Right ventricle myocardium inferior (tissue), 1 donor: ENCODE data around the gene PDE11A. TPM values are rescaled to one million over a fixed set of nuclear protein-coding genes. Genes with fewer than 3 reads are reported as not detected.
"Not testable (repeated sequence)": the region's sequence is repeated elsewhere in the genome, so short reads cannot be mapped to it uniquely, and the experiment has no call there.

ENCODE experiments used
- ATAC-seq: fragments of 200-7000 bp; cut with Tn5 transposase; one replicate; pipeline ENCODE4 v1.9.1; 2020; ENCODE audit warnings: mild to moderate bottlenecking, moderate library complexity
- DNase-seq: peaks from one replicate; pipeline ENCODE4 v3.0.0; 2021; ENCODE audit errors: missing footprints
- intact Hi-C: fragments of 100-400 bp; cut with DNase I; formaldehyde crosslinking; loops from one replicate; pipeline ENCODE4 v1.11.0; 2022
- total RNA-seq: library from RNA; stranded (reverse); fragmentation: NEBNext Ultra II Directional; extraction: Animal tissue kit (Norgen Biotek cat#: 25700); gene quantifications from one replicate; pipeline ENCODE4 v1.2.1, GENCODE V29; 2021
- donor health status: DM: no; HTN: yes; CAD: no; lungs with severe emphysema.

PDE11A gene
- total RNA-seq, 1 donor from 2014 or later, result 4.4 TPM

DNA sequence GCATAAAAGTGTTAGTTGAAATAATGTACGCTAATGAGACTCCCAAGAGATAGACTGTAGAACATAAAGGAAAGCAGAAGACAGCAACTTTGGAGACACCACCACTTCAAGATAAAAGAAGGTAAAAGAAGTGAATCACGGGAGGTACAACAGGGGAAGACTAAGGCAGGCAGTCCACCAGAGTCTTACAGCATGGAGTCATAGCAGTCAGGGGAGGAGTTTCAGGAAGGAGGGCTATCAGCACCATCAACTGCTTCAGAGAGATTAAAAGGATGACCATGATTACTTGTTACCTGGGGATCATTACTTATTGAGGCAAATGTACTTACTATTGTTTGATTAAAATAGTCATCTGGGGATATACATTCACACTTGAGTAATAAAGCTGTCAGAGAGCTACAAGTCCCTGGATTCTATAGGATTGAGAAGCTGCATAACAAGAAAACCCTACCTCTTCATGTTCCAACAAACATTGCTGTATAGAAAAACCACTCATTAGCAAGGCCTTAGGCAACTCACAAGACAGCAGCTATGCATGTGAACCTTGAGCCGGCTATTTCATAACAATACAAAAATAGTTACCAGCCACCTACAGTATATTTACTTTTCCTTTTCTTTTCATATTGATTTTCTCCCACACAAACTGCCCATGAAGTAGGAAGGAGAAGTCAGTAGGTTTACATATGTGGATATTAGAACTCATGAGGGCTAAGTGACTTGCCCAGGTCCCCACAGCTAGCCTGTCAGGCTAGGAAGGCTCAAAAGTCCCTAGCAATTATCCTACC lies 101.7 kb downstream of the PDE11A start:
- intact Hi-C loops, result no loop called here
- no peak for DNase-seq
- ATAC-seq, result no peak

GRCh38 chr2:177964892-177965291 lies 107.7 kb downstream of the PDE11A start:
- DNase-seq (no peak), ATAC-seq (no peak)
- intact Hi-C loops, result no loop called here

GRCh38 chr2:177952151-177952550 lies 120.4 kb downstream of the PDE11A start:
- no peak for ATAC-seq
- intact Hi-C loops, result no loop called here
- no peak for DNase-seq

GRCh38 chr2:177947598-177947997 lies 125.0 kb downstream of the PDE11A start:
- DNase-seq, ATAC-seq, intact Hi-C loops: not testable (repeated sequence)

GRCh38 chr2:177944530-177944929 lies 128.0 kb downstream of the PDE11A start:
- ATAC-seq, DNase-seq, intact Hi-C loops: not testable (repeated sequence)

DNA sequence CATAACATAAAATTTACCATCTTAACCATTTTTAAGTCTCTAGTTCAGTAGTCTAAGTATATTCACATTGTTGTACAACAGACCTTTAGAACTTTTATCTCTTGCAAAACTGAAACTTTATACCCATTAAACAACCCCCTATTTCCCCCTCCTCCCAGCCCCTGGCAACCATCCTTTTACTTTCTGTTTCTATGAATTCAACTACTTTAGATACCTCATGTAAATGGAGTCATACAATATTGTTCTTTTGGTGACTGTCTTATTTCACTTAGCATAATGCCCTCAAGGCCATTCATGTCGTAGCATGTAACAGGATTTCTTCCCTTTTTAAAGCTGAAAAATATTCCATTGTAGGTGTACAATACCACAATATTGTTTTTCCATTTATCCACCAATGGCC lies 129.8 kb downstream of the PDE11A start:
- no peak for DNase-seq
- no peak for ATAC-seq
- intact Hi-C loops, result no loop called here

GRCh38 chr2:177939211-177939610 lies 133.4 kb downstream of the PDE11A start:
- intact Hi-C loops, result no loop called here
- no peak for DNase-seq
- ATAC-seq, result no peak

GRCh38 chr2:177930916-177931315 lies 141.7 kb downstream of the PDE11A start:
- ATAC-seq (no peak), DNase-seq (no peak)
- intact Hi-C loops, result no loop called here

DNA sequence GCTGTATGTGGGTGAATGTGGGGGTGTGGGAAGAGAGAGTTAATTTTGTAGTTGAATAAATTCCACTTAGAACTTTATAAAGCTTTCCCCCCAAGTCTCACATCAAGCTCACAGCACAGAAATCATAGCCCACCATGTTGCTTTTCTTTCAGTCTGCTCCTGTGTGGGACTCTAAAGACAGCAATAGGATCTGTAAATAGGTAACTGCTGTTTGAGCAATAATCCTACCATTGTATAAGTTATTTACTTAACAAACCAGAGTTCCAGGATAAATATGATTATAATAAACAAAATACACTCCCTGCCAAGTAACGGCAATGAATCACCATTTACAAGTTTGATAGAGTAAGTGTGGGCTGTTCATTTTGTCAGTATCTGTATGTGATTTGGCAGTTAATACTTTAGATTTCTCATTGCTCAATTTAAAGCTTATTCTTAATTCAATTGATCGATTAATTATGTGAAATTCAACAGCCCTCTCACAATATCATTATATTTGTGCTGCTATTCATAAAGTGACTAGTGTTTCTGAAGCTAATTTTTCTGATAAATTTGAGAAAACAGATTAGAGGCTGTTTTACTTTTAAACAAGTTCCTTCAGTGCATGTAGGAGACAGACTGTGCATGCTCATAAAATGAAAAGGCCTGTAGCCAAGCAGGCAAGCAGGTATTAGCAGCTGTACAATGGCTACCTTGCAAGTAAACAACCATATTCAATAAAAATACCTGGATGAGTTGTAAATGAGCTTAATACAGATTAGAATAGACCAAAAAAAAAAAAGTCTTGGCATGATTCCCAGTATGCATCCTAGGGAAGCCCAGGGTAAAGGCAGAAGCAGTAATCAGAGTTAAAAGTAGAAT lies 142.7 kb downstream of the PDE11A start:
- intact Hi-C loops, result no loop called here
- no peak for DNase-seq
- ATAC-seq, result no peak

GRCh38 chr2:177923323-177923722 lies 149.3 kb downstream of the PDE11A start:
- ATAC-seq, result no peak
- intact Hi-C loops, result no loop called here
- no peak for DNase-seq

DNA sequence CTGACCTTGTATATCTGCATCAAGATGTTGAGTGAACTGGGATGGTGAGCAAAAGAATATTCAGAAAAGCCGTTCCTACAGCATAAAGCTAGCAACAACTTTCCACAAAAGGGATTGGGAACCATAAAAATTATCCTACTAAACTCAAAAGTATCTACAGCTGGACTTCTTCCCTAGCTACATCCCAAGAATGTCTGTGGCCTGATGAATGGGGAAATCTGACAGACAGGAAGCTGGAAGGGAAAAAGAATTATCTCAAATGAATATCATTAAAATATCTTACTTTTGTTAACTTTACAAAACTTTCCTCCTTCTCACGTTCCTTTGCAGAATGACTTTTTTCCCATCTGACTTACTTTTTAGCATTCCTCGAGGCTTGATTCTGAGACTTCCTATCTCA lies 150.9 kb downstream of the PDE11A start:
- no peak for DNase-seq
- intact Hi-C loops, result no loop called here
- no peak for ATAC-seq

- ATAC-seq (peak; percentile 79), DNase-seq (peak; percentile 27)
- intact Hi-C loops, result loop anchor here (5.0 kb wide), 2 partner anchors 35 to 120 kb away; no protein-coding TSS in a partner anchor
These were observed 155.4 kb downstream of the PDE11A start for GRCh38 chr2:177917169-177917568.

DNA sequence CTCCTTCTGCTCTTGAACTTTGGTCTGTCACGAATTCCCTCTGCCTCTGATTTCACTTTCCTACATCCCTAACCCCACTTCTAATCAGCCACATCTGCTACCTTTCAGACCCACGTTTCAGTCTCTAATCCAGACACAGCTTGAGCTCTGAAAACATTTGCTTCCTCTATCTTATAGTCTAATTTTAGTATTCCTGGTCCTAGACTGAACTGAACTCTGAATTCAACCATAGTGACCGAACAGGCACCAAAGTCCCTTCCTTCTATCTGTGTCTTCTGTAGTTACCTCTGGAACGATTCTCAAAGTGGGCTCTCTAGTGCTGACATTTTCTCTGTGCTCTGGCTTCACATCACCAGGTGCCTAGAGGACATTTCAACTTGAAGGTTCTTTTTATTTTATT lies 156.2 kb downstream of the PDE11A start:
- DNase-seq (no peak), ATAC-seq (no peak)
- intact Hi-C loops, result loop anchor here (5.0 kb wide), 2 partner anchors 34 to 119 kb away; no protein-coding TSS in a partner anchor

GRCh38 chr2:177914247-177914646 lies 158.3 kb downstream of the PDE11A start:
- intact Hi-C loops, result no loop called here

GRCh38 chr2:177909962-177910361 lies 162.6 kb downstream of the PDE11A start:
- DNase-seq (no peak), ATAC-seq (no peak)
- intact Hi-C loops, result no loop called here

More at GRCh38 chr2:177914247-177914646, 158.3 kb downstream of the PDE11A start:
- DNase-seq, result no peak
- ATAC-seq, result no peak

DNA sequence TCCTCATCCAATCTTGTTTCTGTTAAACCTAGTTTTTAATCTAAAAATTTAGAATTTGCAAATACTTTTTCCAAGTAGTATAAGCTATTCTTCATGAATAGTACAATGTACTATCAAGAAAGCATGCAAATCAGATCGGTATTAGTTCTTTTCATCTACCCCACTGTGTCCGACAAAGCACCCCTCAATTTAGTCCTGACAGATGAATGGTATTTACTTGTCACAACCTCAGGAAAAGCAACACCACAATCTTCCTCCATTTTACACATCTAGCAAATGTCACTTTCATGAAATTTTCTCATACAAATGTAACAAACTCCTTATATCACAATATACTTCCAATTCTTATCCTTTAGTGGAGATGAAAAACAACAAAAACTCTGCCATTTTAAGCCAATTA lies 163.8 kb downstream of the PDE11A start:
- intact Hi-C loops, result no loop called here
- ATAC-seq (no peak), DNase-seq (no peak)

DNA sequence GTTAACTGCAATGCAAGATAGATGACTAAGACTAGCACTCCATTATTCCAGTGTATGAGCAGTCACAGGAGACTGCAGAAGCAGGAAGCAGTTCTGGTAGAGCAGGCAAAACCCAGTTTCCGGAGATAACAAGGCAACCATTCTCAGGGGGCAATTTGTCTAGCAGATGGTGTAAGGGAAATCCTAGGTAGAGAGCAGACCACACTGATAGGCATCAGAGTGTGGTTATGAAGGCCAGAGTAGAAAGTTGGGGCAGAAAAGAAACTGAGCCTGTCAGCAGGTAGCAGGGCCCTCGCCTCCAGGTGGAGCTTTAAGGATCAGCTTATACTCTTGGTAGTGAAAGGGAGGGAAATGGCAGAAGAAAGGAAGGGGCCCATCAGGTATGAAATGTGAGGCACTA lies 164.4 kb downstream of the PDE11A start:
- ATAC-seq (no peak), DNase-seq (no peak)
- intact Hi-C loops, result no loop called here

- DNase-seq, result no peak
- intact Hi-C loops, result no loop called here
- no peak for ATAC-seq
These were observed 166.4 kb downstream of the PDE11A start for GRCh38 chr2:177906041-177906718.

- no peak for ATAC-seq
- no peak for DNase-seq
- intact Hi-C loops, result no loop called here
These were observed 166.9 kb downstream of the PDE11A start for GRCh38 chr2:177905640-177906039.
